Measurements from ENCODE around the gene BSCL2. TPM values are rescaled to one million over a fixed set of nuclear protein-coding genes. Genes with fewer than 3 reads are reported as not detected.
A peak's percentile ranks its signal among the peaks of the same experiment; 100 is the strongest.

Gene BSCL2
- total and polyA plus RNA-seq, 2 of the 13 experiments (the other 11 are each of a cell fraction or from before 2014, with no cell fraction given), result 19.5 to 21.1 TPM

GRCh38 chr11:62727872-62728170 is 20.6 kb upstream of the BSCL2 start:
- in situ Hi-C loops (cut with HindIII; ENCODE audit: extremely low pct_ligation_motif_present, low pct_unique_long_range_greater_than_20kb) (no loop called here), intact Hi-C loops (cut with micrococcal nuclease; ENCODE audit: unreplicated experiment) (loop anchor here (1.0 to 5.0 kb wide), 3 partner anchors 41 to 114 kb away; partner anchors contain the start of gene TMEM179B)
- POLR2A ChIA-PET, result interaction anchor here (0.6 to 5.7 kb wide), 40 partner anchors 10 to 303 kb away, joined by 3 to 129 read pairs (median 9); partner anchors contain the start of genes AHNAK, B3GAT3, BSCL2 and C11orf98
- under 1% methylated on average over 20 of the region's 20 CpGs for WGBS (ENCODE audit: low lambda C conversion rate)
- peak overlapping the region; percentile 91 to 100 (median 94) for H3K4me3 ChIP-seq (replicated peaks in 1 of 3; ENCODE audit: insufficient read depth in 1 of 3, low read depth in 2 of 3, low read length in 3 of 3)
- peak overlapping the region; percentile 99 for H3K27ac ChIP-seq (ENCODE audit: extremely low read length, insufficient read depth, low read length)
- H3K4me1 ChIP-seq (ENCODE audit: insufficient read depth, low read length), result peaks cover 40% of the 10 kb centered on the region
- H3K79me2 ChIP-seq (ENCODE audit: insufficient read depth, low read length), result peaks cover 58% of the 10 kb centered on the region
- H3K9me3 ChIP-seq (ENCODE audit: low read length), result no peaks in the 10 kb centered on the region
- peak overlapping the region; percentile 95 for H3K9ac ChIP-seq (ENCODE audit: insufficient read depth, low read depth, low read length)
- peaks cover 1 to 19% of the 10 kb centered on the region in 2 experiments for H3K36me3 ChIP-seq (replicated peaks in 1 of 2; ENCODE audit: control insufficient read depth in 1 of 2, insufficient read depth in 2 of 2, low read length in 2 of 2)
- DNase-seq (ENCODE audit: low spot score) (peak; percentile 98), FAIRE-seq (peak; percentile 77), ATAC-seq (peak; percentile 72)
- no TSS peak for BruUV-seq (replicated peaks)
- H2AFZ ChIP-seq (ENCODE audit: low read length), result no peak overlapping the region
- peaks cover 30% of the 10 kb centered on the region for H4K20me1 ChIP-seq (ENCODE audit: insufficient read depth, low read length)
- CTCF ChIA-PET (ENCODE audit: low intra/inter-chr PET ratio, low total read pairs), result no interaction called here
- H3K4me2 ChIP-seq (ENCODE audit: low read depth, low read length), result peak overlapping the region; percentile 91
- peaks cover 0 to 3% of the 10 kb centered on the region in 2 experiments; a peak in 1 of 5 replicates for H3K27me3 ChIP-seq (ENCODE audit: control insufficient read depth in 1 of 2, insufficient read depth in 2 of 2, low read length in 2 of 2)
- TF ChIP-seq GATAD1 (CRISPR knock-in tag; IDR thresholded peaks at IDR 0.05) (no peak), MXD4 (CRISPR knock-in tag; IDR thresholded peaks at IDR 0.05) (no peak), ZFP82 (CRISPR knock-in tag; IDR thresholded peaks at IDR 0.05; ENCODE audit: borderline replicate concordance) (no peak), ETV5 (CRISPR knock-in tag; IDR thresholded peaks at IDR 0.05; ENCODE audit: borderline replicate concordance) (no peak), POLR2AphosphoS2 (IDR thresholded peaks at IDR 0.05; ENCODE audit: low read depth, low read length) (no peak), NFIC (IDR thresholded peaks at IDR 0.05; ENCODE audit: low read length) (no peak; the same call in 1 of the 2 replicates), CSRNP1 (CRISPR knock-in tag; IDR thresholded peaks at IDR 0.05) (0 out of 2 replicates have a peak, but pooled peaks have one; percentile 12), SP4 (CRISPR knock-in tag; IDR thresholded peaks at IDR 0.05) (no peak), ZNF761 (CRISPR knock-in tag; conservative IDR thresholded peaks at IDR 0.05) (no peak), RFXAP (CRISPR knock-in tag; IDR thresholded peaks at IDR 0.05; ENCODE audit: borderline replicate concordance) (peak; percentile 93), ZSCAN20 (CRISPR knock-in tag; IDR thresholded peaks at IDR 0.05; ENCODE audit: borderline replicate concordance) (peak; percentile 47; the same call in 1 of the 2 replicates), ZNF207 (IDR thresholded peaks at IDR 0.05; ENCODE audit: borderline replicate concordance) (no peak), ZNF790 (CRISPR knock-in tag; IDR thresholded peaks at IDR 0.05; ENCODE audit: borderline replicate concordance) (no peak), HNRNPL (IDR thresholded peaks at IDR 0.05; ENCODE audit: low read depth, low read length) (0 out of 2 replicates have a peak, but pooled peaks have one; percentile 17), DRAP1 (CRISPR knock-in tag; IDR thresholded peaks at IDR 0.05) (no peak), GTF3A (CRISPR knock-in tag; conservative IDR thresholded peaks at IDR 0.05) (no peak), ZNF33B (CRISPR knock-in tag; IDR thresholded peaks at IDR 0.05) (no peak), ZBTB7A (CRISPR knock-in tag; IDR thresholded peaks at IDR 0.05) (no peak), SRY (CRISPR knock-in tag; IDR thresholded peaks at IDR 0.05) (no peak), ZNF280D (CRISPR knock-in tag; IDR thresholded peaks at IDR 0.05) (no peak), ZNF816 (CRISPR knock-in tag; IDR thresholded peaks at IDR 0.05; ENCODE audit: borderline replicate concordance) (0 out of 2 replicates have a peak, but pooled peaks have one; percentile 2)

All from HepG2 (cell line).